Loucy (cell line): ENCODE results near the gene THBS1.

ENCODE experiments used
- H2AFZ ChIP-seq: fragments of 200-600 bp; sonication (generic); 2 replicates; pipeline ENCODE4 v1.6.0; 2016; ENCODE audit warnings: antibody characterized with exemption, mild to moderate bottlenecking, low read length, moderate library complexity
- H3F3A ChIP-seq: fragments of 200-600 bp; 2 replicates; pipeline ENCODE4 v1.6.0; 2016; ENCODE audit warnings: antibody characterized with exemption, low read depth, mild to moderate bottlenecking
- H3K27me3 ChIP-seq: fragments of 200-600 bp; sonication (generic); 2 replicates; pipeline ENCODE4 v1.6.1; 2014; ENCODE audit warnings: low read length, mild to moderate bottlenecking; ENCODE audit not compliant: insufficient read depth, poor library complexity, severe bottlenecking
- H3K36me3 ChIP-seq: fragments of 200-600 bp; sonication (generic); 2 replicates; pipeline ENCODE4 v1.6.1; 2016; ENCODE audit warnings: low read length; ENCODE audit not compliant: insufficient read depth
- H3K4me1 ChIP-seq: fragments of 200-600 bp; sonication (generic); 2 replicates; pipeline ENCODE4 v1.5.1; 2014; ENCODE audit warnings: low read length, mild to moderate bottlenecking; ENCODE audit not compliant: insufficient read depth, poor library complexity, severe bottlenecking
- H3K4me2 ChIP-seq: fragments of 200-600 bp; sonication (generic); 2 replicates; pipeline ENCODE4 v1.6.0; 2014; ENCODE audit warnings: antibody characterized with exemption, low read length, low read depth, mild to moderate bottlenecking; ENCODE audit not compliant: poor library complexity, severe bottlenecking
- H3K4me3 ChIP-seq: fragments of 200-600 bp; sonication (generic); 2 replicates; pipeline ENCODE4 v1.5.1; 2014; ENCODE audit warnings: low read length, mild to moderate bottlenecking, mixed read lengths; ENCODE audit not compliant: poor library complexity, severe bottlenecking
- H3K79me2 ChIP-seq: fragments of 200-600 bp; sonication (generic); 2 replicates; pipeline ENCODE4 v1.6.1; 2014; ENCODE audit warnings: low read length; ENCODE audit not compliant: insufficient read depth
- H3K9ac ChIP-seq: fragments of 200-600 bp; sonication (generic); 2 replicates; pipeline ENCODE4 v1.6.0; 2014; ENCODE audit warnings: mild to moderate bottlenecking, low read depth, low read length, moderate library complexity; ENCODE audit not compliant: poor library complexity, severe bottlenecking
- H3K9me2 ChIP-seq: fragments of 200-600 bp; sonication (generic); replicated peaks from 2 replicates; pipeline ENCODE4 v1.6.1; 2016; ENCODE audit warnings: low read depth, low read length, mixed read lengths
- H3K9me3 ChIP-seq: fragments of 200-600 bp; sonication (generic); 2 replicates; pipeline ENCODE4 v1.6.1; 2014; ENCODE audit warnings: mild to moderate bottlenecking, antibody characterized with exemption, low read length, low read depth; ENCODE audit not compliant: insufficient read depth
- H4K20me1 ChIP-seq: fragments of 200-600 bp; sonication (generic); 2 replicates; pipeline ENCODE4 v1.6.0; 2014; ENCODE audit warnings: antibody characterized with exemption, low read length, mild to moderate bottlenecking; ENCODE audit not compliant: insufficient read depth, poor library complexity, severe bottlenecking
- CTCF ChIP-seq: fragments of 200-600 bp; sonication (generic); conservative IDR thresholded peaks from 2 replicates; pipeline ENCODE4 v1.5.1; 2014; ENCODE audit warnings: mild to moderate bottlenecking, antibody characterized with exemption, low read length
- EZH2phosphoT487 ChIP-seq: fragments of 200-600 bp; IDR thresholded peaks from 2 replicates; pipeline ENCODE4 v1.6.1; 2018; ENCODE audit warnings: antibody characterized with exemption, mild to moderate bottlenecking, moderate library complexity, borderline replicate concordance

The THBS1 gene

GRCh38 chr15:39625451-39625850 lies 44.6 kb downstream of the THBS1 start:
- Histone ChIP-seq H2AFZ (peak overlapping the region; percentile 4), H3K9ac (peak overlapping the region; percentile 62), H3K4me3 (peak overlapping the region; percentile 35), H3K9me2 (no peaks in the 10 kb centered on the region), H3K36me3 (no peaks in the 10 kb centered on the region), H4K20me1 (no peaks in the 10 kb centered on the region), H3K79me2 (no peaks in the 10 kb centered on the region), H3K27me3 (no peaks in the 10 kb centered on the region), H3F3A (peaks cover 20% of the 10 kb centered on the region), H3K4me2 (peak overlapping the region; percentile 72), H3K9me3 (no peaks in the 10 kb centered on the region), H3K4me1 (peaks cover 80% of the 10 kb centered on the region)
- TF ChIP-seq EZH2phosphoT487 (no peak), CTCF (no peak)

DNA sequence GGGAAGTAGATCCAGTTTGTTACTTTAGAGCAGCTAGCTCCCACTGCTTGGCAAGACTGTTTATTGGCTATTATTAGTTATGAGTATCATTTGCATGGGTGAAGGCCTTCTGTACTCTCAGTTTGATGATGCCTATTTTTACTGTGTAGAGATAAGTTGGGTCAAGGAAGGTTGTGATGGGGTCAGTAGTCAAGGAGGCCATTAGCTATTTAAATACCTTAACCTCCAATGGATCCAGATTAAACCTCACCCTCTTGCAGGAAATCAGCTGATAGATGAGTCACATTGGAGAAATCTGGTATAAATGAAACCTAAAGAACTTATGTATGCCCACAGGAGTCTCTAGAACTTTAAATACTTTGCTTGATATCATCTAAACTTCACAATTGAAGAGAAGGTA lies 45.0 kb downstream of the THBS1 start:
- Histone ChIP-seq H3K9ac (peak overlapping the region; percentile 62), H3K4me1 (peaks cover 84% of the 10 kb centered on the region), H3K4me2 (peak overlapping the region; percentile 72)

GRCh38 chr15:39627451-39628143 lies 46.7 kb downstream of the THBS1 start:
- H3K79me2 ChIP-seq: no peaks in the 10 kb centered on the region
- no peak for TF ChIP-seq EZH2phosphoT487
- H3K4me1 ChIP-seq: peaks cover 74% of the 10 kb centered on the region
- H3K4me3 ChIP-seq: no peak overlapping the region
- H3K27me3 ChIP-seq: no peaks in the 10 kb centered on the region
- no peak overlapping the region for H2AFZ ChIP-seq
- no peaks in the 10 kb centered on the region for H3K9me3 ChIP-seq
- H4K20me1 ChIP-seq: no peaks in the 10 kb centered on the region
- H3K4me2 ChIP-seq: no peak overlapping the region
- H3F3A ChIP-seq: peaks cover 20% of the 10 kb centered on the region
- H3K9me2 ChIP-seq: no peaks in the 10 kb centered on the region
- no peak overlapping the region for H3K9ac ChIP-seq
- H3K36me3 ChIP-seq: no peaks in the 10 kb centered on the region

More for the DNA sequence above, 45.0 kb downstream of the THBS1 start:
- H3K27me3 ChIP-seq: no peaks in the 10 kb centered on the region
- no peak overlapping the region for H2AFZ ChIP-seq
- H3F3A ChIP-seq: peaks cover 20% of the 10 kb centered on the region
- no peak overlapping the region for H3K4me3 ChIP-seq
- no peaks in the 10 kb centered on the region for H4K20me1 ChIP-seq
- no peaks in the 10 kb centered on the region for H3K9me2 ChIP-seq
- H3K36me3 ChIP-seq: no peaks in the 10 kb centered on the region
- H3K79me2 ChIP-seq: no peaks in the 10 kb centered on the region
- H3K9me3 ChIP-seq: no peaks in the 10 kb centered on the region
- TF ChIP-seq EZH2phosphoT487: no peak
- no peak for TF ChIP-seq CTCF

GRCh38 chr15:39628144-39628508 lies 47.2 kb downstream of the THBS1 start:
- Histone ChIP-seq H3K27me3 (no peaks in the 10 kb centered on the region), H3K79me2 (no peaks in the 10 kb centered on the region), H4K20me1 (no peaks in the 10 kb centered on the region), H3K9me3 (no peaks in the 10 kb centered on the region), H3K4me3 (no peak overlapping the region), H3K4me2 (no peak overlapping the region), H3K4me1 (peaks cover 68% of the 10 kb centered on the region), H3K9me2 (no peaks in the 10 kb centered on the region), H2AFZ (no peak overlapping the region), H3K36me3 (no peaks in the 10 kb centered on the region), H3F3A (peaks cover 18% of the 10 kb centered on the region), H3K9ac (no peak overlapping the region)
- TF ChIP-seq EZH2phosphoT487 (no peak), CTCF (peak; percentile 39; the same call in 1 of the 2 replicates)
